Measurements from ENCODE around the gene RBMS3. TPM values are rescaled to one million over a fixed set of nuclear protein-coding genes. Genes with fewer than 3 reads are reported as not detected.

RBMS3 gene
- total RNA-seq, 1 donor from 2014 or later, result 47.6 TPM

DNA sequence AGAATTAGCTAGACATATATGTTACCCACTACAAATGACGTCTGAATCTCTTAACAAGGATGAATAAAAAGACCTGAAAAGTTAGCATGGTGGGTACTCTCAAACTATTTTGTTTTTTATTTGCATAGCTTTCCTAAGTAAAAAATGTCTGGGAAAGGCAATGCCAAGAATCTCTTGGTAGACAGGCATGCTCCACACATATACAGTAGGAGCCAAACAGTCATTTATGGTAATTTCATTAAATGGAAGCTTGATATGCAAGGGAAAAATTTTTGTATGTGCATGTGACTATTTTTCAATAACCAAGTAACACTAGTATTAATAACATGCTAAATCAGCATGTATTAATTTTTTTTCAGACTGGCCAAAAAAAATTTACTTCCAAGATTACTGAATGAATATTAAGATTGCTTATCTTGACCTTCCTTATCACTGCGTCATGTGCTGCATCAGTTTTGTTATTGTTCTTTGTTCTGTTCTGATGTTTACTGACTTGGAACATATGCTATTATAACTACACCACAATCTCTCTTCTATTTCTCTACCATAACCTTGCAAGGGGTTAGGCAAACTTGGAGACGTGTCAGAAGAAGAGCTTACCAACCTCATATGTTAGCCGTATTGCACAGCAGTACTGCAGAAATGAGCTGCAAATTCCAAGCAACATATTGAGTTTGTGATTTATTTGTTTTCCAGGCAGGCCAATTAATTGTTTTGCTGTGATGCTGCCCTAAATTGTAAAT lies 255.3 kb downstream of the RBMS3 start:
- peaks cover 2% of the 10 kb centered on the region for H3K36me3 Mint-ChIP-seq (ENCODE audit: low read depth)
- no peak overlapping the region for H3K4me3 Mint-ChIP-seq (ENCODE audit: unreplicated experiment)
- TF ChIP-seq, protein P1, sequence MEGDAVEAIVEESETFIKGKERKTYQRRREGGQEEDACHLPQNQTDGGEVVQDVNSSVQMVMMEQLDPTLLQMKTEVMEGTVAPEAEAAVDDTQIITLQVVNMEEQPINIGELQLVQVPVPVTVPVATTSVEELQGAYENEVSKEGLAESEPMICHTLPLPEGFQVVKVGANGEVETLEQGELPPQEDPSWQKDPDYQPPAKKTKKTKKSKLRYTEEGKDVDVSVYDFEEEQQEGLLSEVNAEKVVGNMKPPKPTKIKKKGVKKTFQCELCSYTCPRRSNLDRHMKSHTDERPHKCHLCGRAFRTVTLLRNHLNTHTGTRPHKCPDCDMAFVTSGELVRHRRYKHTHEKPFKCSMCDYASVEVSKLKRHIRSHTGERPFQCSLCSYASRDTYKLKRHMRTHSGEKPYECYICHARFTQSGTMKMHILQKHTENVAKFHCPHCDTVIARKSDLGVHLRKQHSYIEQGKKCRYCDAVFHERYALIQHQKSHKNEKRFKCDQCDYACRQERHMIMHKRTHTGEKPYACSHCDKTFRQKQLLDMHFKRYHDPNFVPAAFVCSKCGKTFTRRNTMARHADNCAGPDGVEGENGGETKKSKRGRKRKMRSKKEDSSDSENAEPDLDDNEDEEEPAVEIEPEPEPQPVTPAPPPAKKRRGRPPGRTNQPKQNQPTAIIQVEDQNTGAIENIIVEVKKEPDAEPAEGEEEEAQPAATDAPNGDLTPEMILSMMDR (IDR thresholded peaks at IDR 0.05), result no peak
- H3K27ac Mint-ChIP-seq (ENCODE audit: unreplicated experiment), result no peak overlapping the region
- H3K4me1 Mint-ChIP-seq (ENCODE audit: low read depth), result peaks cover 16% of the 10 kb centered on the region
- DNase-seq (ENCODE audit: low spot score), result no peak
- H3K27me3 Mint-ChIP-seq (ENCODE audit: low read depth), result no peaks in the 10 kb centered on the region
- no peaks in the 10 kb centered on the region for H3K9me3 Mint-ChIP-seq (ENCODE audit: low read depth)

DNA sequence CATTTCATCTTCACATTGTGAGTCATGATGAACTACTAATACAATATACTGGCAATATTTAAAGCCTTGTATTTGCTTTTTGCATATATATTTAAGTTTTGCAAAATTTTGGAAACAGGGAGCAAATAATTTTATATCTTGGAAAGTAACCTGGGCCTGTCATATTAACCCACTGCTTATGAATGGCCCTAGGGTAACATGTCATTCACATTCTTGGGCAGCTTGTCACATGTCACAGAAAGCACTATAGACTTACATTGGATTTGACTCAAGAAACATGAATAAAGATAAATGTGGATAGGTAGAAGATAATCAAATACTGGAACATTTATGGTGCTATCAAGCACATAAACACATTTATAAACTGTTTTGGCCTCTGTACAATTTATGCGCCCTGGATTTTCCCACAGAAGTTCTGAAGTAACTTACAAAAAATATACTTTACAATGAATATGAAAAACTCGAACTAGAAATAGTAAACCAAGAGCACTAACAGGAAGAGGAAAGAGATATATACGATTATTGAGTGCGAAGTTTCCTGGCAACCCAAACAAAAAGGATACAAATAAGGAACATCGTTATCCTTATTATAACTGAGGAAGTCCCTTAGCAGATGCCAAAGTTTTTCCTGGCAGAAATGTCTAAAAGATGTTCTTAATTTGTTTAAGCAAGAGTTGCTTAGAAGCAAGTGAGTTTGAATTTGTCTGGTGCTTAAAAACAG lies 257.2 kb downstream of the RBMS3 start:
- peaks cover 13% of the 10 kb centered on the region for H3K4me1 Mint-ChIP-seq (ENCODE audit: low read depth)
- no peak overlapping the region for H3K27ac Mint-ChIP-seq (ENCODE audit: unreplicated experiment)
- no peaks in the 10 kb centered on the region for H3K27me3 Mint-ChIP-seq (ENCODE audit: low read depth)
- H3K9me3 Mint-ChIP-seq (ENCODE audit: low read depth), result no peaks in the 10 kb centered on the region
- no peaks in the 10 kb centered on the region for H3K36me3 Mint-ChIP-seq (ENCODE audit: low read depth)
- DNase-seq (ENCODE audit: low spot score), result no peak
- H3K4me3 Mint-ChIP-seq (ENCODE audit: unreplicated experiment), result no peak overlapping the region
- TF ChIP-seq, protein P1 (IDR thresholded peaks at IDR 0.05), result no peak

DNA sequence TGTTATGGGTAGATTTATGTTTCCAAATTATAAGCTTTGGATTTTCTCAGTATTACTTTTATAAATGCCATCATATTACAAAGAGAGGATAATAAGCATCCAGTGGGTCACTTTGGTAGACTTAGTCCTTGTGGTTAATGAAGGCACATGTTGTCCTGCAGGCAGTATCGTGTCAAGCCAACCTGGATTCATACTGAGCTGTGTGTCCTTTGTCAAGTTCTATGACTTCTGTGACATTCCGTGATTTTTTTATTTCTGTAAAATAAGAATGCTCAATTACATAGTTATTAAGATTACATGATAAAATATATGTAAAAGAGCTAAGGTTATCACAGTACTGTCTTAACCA lies 257.7 kb downstream of the RBMS3 start:
- peaks cover 13% of the 10 kb centered on the region for H3K4me1 Mint-ChIP-seq (ENCODE audit: low read depth)
- H3K27ac Mint-ChIP-seq (ENCODE audit: unreplicated experiment), result no peak overlapping the region
- no peaks in the 10 kb centered on the region for H3K27me3 Mint-ChIP-seq (ENCODE audit: low read depth)
- no peak overlapping the region for H3K4me3 Mint-ChIP-seq (ENCODE audit: unreplicated experiment)
- H3K9me3 Mint-ChIP-seq (ENCODE audit: low read depth), result no peaks in the 10 kb centered on the region
- no peak for DNase-seq (ENCODE audit: low spot score)
- H3K36me3 Mint-ChIP-seq (ENCODE audit: low read depth), result no peaks in the 10 kb centered on the region
- TF ChIP-seq, protein P1 (IDR thresholded peaks at IDR 0.05), result no peak

DNA sequence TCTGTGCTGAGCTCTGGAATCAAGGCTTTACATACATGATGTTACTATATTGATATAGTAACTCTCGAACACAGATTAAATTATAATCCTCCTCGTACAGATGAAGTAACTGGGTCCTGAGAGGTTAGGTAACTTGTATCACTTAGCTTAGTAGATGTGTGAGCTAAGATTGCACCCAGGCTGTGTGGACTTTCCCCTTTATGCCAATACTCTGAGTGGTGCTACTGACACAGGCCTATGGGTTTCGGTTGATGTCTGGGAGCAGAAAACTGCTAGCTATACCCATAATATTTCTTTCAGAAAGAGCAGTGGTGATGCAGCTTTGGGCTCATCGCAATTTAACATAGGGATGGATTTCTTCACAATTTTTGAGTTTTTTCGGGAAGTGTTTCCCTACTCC lies 259.7 kb downstream of the RBMS3 start:
- Mint-ChIP-seq H3K4me1 (ENCODE audit: low read depth) (peaks cover 16% of the 10 kb centered on the region), H3K36me3 (ENCODE audit: low read depth) (no peaks in the 10 kb centered on the region), H3K27ac (ENCODE audit: unreplicated experiment) (no peak overlapping the region), H3K4me3 (ENCODE audit: unreplicated experiment) (no peak overlapping the region), H3K9me3 (ENCODE audit: low read depth) (no peaks in the 10 kb centered on the region), H3K27me3 (ENCODE audit: low read depth) (no peaks in the 10 kb centered on the region)
- TF ChIP-seq, protein P1 (IDR thresholded peaks at IDR 0.05), result no peak
- no peak for DNase-seq (ENCODE audit: low spot score)

DNA sequence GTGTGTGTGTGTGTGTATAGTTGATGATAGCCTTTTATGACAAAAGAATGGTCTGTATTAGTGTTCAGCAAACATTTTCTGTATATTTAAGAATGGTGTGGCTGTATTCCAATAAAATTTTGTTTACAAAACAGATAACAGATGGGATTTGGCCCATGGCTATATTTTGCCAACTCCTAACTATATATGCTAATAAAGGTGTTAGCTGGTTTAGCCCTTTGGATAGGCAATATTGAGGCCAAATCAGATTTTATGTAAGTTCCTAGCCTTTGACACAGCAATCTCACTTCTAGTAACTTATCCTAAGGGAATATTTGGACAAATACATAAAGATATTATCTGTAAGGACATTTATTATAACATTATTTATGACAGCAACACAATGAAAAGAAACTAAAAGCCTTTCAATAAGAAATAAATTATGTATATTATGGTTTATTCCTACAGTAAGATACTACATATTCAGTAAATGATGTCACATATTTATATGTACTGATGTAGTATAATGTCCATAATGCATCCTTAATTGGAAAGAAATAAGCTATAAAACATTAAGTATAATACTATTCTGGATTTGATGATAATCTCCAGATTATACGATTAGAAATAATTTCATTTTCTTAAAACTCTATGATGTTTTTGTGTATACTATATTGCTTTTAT lies 264.0 kb downstream of the RBMS3 start:
- peaks cover 7% of the 10 kb centered on the region for H3K4me1 Mint-ChIP-seq (ENCODE audit: low read depth)
- H3K27ac Mint-ChIP-seq (ENCODE audit: unreplicated experiment), result no peak overlapping the region
- H3K9me3 Mint-ChIP-seq (ENCODE audit: low read depth), result no peaks in the 10 kb centered on the region
- H3K27me3 Mint-ChIP-seq (ENCODE audit: low read depth), result no peaks in the 10 kb centered on the region
- peaks cover 2% of the 10 kb centered on the region for H3K36me3 Mint-ChIP-seq (ENCODE audit: low read depth)
- H3K4me3 Mint-ChIP-seq (ENCODE audit: unreplicated experiment), result no peak overlapping the region
- TF ChIP-seq, protein P1 (IDR thresholded peaks at IDR 0.05), result no peak
- no peak for DNase-seq (ENCODE audit: low spot score)
